ENCODE results near the gene RRP7A. TPM values are rescaled to one million over a fixed set of nuclear protein-coding genes. Genes with fewer than 3 reads are reported as not detected.
A peak's percentile ranks its signal among the peaks of the same experiment; 100 is the strongest.
"Not testable (repeated sequence)": the region's sequence is repeated elsewhere in the genome, so short reads cannot be mapped to it uniquely, and the experiment has no call there.

Gene RRP7A
- total RNA-seq, 1 donor from 2014 or later = 14.3 TPM

DNA sequence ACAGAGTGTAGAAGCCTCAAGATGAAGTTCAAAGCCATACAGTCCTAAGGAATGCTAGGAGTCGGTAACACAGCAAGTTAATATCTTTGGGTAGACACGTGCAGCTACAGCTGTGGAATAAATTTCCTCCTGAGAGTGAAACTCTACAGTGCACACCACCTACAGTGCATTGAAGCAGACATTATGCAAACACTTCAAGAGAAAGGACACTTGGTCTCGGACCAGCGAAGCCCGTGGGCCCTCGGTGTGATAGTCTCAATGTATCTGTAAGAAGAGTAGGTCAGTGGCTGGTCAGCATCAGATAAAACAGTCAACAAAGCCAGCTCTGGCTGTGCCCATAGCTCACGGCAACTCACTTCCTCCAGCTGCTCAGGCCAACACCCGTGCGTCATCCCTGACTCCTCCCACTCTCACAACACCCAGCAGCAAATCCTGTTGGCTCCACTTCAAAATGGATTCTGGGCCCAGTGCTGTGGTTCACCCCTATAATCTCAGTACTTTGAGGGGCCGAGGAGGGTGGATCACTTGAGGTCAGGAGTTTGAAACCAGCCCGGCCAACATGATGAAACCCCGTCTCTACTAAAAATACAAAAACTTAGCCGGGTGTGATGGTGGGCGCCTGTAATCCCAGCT, 17.7 kb upstream of the RRP7A start:
- intact Hi-C loops (cut with DNase I); DNase-seq: not testable (repeated sequence)
- ATAC-seq (ENCODE audit: poor library complexity) = peak; percentile 68

DNA sequence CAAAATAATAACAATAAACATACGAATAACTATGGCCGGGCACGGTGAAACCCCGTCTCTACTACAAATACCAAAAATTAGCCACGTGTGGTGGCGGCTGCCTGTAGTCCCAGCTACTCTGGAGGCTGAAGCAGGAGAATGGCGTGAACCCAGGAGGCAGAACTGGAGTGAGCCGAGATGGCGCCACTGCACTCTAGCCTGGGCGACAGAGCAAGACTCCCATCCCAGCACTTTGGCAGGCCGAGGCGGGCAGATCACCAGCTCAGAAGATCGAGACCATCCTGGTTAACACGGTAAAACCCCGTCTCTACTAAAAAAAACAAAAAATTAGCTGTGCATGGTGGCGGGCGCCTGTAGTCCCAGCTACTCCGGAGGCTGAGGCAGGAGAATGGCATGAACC, 17.0 kb upstream of the RRP7A start:
- ATAC-seq (ENCODE audit: poor library complexity); intact Hi-C loops (cut with DNase I); DNase-seq: not testable (repeated sequence)

DNA sequence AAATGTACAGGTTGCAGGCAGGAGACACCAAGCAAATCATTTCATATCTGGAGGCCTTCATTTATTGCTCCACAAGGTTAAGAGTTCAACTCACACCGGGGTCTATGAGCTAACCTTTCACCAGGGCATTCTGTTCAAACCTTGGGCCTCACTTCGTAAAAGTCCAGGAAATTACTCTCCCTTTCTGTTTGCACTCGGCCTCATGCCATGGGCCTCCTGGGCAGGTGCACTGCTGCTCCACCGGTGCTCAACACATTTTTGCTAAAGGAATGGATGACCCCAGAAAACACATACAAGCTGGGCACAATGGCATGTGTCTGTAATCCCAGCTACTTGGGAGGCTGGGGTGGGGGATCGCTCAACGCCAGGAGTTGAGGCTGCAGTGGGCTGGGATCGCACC, 16.6 kb upstream of the RRP7A start:
- no peak for DNase-seq
- no peak for ATAC-seq (ENCODE audit: poor library complexity)
- intact Hi-C loops (cut with DNase I) = no loop called here

DNA sequence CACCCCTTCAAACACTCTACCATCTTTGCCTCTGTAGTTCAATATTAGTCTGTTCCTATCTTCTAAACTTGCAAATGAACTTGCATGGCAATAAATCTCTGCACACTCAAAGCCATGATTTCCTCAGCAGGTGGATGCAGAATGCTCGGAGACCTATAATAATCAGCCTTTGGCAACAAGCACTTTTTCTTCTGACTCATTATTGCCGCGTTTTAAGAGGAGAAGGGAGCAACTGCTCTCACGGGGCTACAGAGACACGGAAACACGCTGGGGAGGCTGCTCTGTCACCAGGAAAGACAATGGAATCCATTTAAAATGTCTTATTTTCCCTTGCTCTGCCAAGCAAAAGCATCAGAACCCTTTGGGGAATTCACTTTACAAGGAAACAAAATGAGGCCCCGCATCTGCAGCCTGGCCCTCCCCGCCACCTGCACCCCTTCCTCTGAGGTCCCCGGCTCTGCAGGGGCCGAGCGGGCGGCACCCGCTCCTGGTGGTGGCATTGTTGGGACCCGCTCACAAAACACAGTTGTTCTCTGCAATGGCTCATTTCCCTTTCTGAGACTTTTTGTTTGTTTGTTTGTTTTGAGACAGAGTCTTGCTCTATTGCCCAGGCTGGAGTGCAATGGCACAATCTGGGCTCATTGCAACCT, 15.6 kb upstream of the RRP7A start:
- intact Hi-C loops (cut with DNase I); DNase-seq: not testable (repeated sequence)

DNA sequence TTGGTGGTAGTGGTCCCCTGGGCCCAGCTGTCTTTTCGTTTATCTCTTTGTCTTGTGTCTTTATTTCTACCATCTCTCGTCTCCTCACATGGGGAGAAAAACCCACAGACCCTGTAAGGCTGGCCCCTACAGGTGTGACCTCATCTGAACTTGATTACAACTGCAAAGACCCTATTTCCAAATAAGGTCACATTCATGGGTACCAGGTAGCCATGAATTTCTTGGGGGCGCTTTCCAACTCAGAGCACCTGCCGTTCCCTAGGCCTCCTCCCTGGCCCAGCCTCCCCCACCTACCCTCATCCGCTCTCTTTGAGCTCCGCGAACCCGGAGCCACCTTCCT, 14.0 kb upstream of the RRP7A start:
- no peak for ATAC-seq (ENCODE audit: poor library complexity)
- intact Hi-C loops (cut with DNase I) = no loop called here
- no peak for DNase-seq

More for the DNA sequence above, 15.6 kb upstream of the RRP7A start:
- not testable (repeated sequence) for ATAC-seq (ENCODE audit: poor library complexity)

DNA sequence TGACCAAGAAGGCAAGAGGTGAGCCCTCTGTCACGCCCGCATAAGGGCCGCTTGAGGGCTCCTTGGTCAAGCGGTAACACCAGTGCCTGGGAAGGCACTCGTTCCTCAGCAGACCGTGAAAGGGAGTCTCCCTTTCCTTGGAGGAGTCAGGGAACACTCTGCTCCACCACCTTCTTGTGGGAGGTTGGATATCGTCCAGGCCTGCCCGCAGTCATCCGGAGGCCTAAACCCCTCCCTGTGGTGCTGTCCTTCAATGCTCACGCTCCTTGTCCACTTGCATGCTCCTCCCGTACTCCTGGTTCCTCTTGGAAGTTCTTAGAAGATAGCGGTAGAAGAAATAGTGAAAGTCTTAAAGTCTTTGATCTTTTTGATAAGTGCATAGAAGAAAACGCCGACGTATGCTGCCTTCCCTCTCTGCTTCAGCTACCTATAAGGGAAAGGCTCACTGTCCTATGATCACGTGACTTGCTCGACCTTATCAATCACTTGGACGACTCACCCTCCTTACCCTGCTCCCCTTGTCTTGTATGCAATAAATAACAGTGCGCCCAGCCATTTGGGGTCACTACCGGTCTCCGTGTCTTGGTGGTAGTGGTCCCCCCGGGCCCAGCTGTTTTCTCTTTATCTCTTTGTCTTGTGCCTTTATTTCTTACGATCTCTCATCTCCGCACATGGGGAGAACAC, 11.9 kb upstream of the RRP7A start:
- intact Hi-C loops (cut with DNase I); ATAC-seq (ENCODE audit: poor library complexity); DNase-seq: not testable (repeated sequence)

DNA sequence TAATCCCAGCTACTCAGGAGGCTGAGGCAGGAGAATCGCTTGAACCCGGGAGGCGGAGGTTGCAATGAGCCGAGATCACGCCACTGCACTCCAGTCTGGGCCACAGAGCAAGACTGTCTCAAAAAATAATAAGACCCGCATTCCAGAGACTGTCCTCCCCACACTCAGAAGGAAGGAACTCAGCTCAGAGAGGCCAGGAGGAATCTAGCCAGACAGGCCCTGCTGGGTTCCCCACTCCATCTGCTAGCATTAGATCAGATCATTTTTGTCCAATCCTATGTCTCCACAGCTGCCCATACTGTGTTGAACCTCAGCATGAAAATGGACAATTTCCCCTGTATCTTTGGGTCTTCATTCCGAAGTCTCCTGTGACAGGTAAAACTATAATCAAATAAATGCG, 9.8 kb upstream of the RRP7A start:
- intact Hi-C loops (cut with DNase I); ATAC-seq (ENCODE audit: poor library complexity); DNase-seq: not testable (repeated sequence)

DNA sequence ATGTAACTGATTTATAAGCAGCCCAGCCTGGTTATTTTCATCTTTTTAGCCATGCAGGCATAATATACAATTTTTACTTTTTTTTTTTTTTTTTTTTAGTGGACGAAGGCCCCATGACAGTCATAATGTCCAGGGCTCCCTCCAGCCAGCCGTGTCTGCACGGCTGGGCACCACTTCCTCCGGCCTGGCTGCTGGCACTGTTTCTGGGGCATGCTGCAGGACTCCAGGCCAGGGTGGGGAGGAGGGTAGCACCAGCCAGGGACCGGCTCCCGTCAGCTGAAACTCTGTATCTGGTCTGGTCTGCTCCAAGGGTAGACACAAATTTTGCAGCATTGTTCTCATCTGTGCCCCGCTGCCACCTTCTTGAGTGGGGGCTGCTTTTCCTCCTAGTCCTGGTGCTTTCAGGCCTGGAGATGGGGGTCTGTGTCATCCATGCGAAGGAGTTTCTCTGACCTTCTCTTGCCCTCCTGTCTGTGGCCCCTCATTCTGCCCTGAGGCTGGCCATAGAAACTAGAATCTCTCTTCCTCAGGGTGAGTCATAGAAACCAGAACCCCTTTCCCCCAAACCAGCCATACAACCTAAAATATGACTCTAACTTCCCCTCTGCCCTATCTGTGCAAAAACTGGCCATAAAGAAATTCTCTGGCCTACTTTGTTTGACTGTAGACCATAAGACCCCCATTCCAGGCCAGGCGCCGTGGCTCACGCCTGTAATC, 9.2 kb upstream of the RRP7A start:
- ATAC-seq (ENCODE audit: poor library complexity) = no peak

DNA sequence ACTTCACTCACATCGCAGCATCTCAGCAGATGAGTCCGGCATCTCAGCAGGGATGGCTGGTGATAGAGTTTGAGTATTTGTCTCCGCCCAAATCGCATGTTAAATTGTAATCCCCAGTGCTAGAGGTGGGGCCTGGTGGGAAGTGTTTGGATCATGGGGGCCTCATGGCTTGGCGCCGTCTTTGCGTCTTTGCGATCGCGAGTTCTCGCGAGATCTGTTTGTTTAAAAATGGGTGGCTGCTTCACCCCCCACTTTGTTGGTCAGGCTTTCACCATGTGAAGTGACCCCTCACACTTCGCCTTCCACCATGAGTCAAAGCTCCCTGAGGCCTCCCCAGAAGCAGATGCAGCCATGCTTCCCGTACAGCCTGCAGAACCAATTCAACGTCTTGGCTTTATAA, 3.0 kb upstream of the RRP7A start:
- DNase-seq (no peak), ATAC-seq (ENCODE audit: poor library complexity) (no peak)
- intact Hi-C loops (cut with DNase I) = no loop called here

More for the DNA sequence above, 9.2 kb upstream of the RRP7A start:
- intact Hi-C loops (cut with DNase I) = no loop called here
- no peak for DNase-seq

DNA sequence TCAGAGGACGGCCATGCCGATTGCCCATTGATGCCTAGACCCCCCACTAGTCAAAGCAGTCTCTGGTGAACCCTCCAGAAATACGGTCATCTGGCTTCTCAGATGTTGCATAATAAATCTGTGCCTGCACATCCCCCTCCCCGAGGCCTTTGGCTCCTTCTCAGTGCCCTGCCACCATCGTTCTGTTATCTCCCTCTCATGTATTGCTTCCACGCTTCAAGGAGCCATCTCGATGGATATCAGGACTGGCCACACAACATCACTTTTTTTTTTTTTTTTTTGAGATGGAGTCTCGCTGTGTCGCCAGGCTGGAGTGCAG, 1.6 kb upstream of the RRP7A start:
- ATAC-seq (ENCODE audit: poor library complexity) (no peak), DNase-seq (no peak)
- intact Hi-C loops (cut with DNase I) = no loop called here

DNA sequence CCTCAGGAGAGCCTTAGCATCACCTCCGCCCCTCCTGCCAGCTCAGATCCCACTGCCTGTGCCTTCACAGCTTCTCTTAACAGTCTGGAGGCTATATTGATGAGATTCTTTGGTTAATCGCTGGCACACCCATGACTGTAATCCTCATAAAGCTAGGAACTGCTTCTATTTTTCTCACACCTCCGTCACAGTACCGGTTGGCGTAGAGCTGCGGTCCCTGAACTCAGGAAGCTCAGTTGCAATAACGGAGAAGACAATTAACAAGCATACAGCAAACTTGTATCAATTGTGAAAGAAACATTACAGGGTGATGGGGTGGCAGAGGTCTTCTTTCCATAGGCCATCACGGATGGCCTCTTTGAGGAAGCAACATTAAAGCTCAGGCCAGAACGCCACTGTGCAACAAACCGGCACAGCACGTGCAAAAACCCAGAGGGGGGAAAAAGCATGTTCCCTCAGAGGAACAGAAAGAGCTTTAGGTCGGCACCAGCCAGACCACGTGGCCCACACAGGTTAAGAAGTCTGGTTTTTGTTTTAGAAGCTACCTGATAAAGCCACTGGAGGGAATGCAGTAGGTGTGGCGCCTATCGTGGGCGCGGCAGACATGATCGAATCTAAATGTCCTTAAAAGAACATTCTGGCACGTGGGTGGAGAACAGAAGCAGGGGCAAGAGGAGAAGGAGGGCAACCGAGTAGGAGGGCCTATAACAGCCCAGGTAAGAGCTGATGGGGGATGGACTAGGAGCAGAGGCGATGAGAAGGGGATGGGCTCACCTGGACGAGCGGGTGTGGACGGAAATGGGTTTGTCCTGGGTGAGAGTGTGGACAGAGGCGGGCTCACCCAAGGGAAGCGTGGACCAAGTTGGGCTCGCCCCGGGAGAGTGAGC, 715 bp downstream of the RRP7A start:
- intact Hi-C loops (cut with DNase I); ATAC-seq (ENCODE audit: poor library complexity); DNase-seq: not testable (repeated sequence)

DNA sequence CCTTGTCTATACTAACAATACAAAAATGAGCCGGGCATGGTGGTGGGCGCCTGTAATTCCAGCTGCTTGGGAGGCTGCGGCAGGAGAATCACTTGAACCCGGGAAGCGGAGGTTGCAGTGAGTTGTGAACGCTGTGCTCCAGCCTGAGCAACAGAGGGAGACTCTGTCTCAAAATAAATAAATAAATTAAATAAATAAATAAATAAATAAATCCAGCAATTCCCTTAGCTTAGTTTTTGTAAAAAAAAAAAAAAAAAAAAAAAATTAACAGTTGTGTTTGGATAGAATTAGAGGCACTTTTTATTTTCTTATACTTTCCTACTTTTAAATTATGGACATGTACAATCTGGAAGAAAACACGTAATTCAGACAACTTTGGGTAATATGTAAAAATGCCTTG, 2.5 kb downstream of the RRP7A start:
- intact Hi-C loops (cut with DNase I); ATAC-seq (ENCODE audit: poor library complexity); DNase-seq: not testable (repeated sequence)

DNA sequence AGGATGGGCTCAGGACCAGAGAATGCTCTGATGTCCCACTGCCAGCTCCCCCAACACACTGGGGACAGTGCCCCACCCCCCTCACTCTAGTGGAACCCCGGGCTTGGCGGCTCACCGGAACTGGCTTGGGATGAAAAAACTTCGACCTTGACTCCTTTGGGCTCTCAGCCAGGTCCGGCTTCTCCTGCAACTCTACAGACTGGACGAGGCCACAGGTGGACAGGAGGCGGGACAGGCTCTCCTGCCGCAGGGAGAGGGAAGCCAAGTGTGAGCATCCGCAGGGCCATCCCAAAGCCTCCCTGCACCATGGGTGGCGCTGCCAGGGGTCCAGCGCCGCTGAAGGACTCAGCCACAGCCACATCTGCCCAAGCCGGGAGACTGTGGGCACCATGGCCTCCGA, 3.7 kb downstream of the RRP7A start:
- no peak for DNase-seq

DNA sequence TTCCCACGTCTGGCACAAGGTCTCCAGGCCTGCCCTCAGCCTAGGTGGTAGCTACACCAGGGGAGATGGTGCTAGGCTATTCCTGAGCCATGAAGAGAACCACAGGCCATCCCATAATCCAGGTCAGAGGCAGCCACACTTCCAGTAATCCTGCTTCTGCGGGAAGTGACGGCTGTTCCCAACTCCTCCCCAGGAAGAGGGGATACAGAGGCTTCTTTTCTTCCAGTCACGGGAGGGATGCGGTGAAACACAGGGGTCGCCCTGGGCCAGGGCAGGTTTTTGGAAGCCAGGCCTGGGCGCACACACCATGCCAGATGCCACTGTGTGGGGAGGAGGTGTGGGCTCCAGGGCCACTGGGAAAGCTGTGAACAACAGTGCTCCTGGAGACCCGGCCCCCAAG, 4.3 kb downstream of the RRP7A start:
- DNase-seq; ATAC-seq (ENCODE audit: poor library complexity); intact Hi-C loops (cut with DNase I): not testable (repeated sequence)

More for the DNA sequence above, 3.7 kb downstream of the RRP7A start:
- intact Hi-C loops (cut with DNase I) = no loop called here
- ATAC-seq (ENCODE audit: poor library complexity) = no peak

DNA sequence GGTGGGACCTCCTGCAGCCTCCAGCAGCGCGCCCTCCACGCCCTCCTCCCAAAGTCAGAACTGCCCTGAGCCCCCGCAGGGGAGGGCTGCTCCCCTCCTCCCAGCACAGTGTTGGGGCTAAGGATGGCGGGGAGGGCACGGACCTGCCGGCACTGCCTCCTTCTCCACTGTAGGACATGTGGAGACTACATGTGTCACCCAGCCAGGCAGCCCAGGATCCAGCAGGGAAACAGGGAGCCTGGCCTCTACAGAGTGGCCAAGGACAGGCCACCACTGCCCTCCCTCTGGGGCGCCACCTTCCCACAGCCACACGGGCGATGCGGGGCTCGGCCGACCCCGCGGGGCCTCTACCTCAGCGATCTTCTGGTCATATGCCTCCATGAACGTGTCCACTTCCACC, 5.3 kb downstream of the RRP7A start:
- ATAC-seq (ENCODE audit: poor library complexity); DNase-seq; intact Hi-C loops (cut with DNase I): not testable (repeated sequence)

DNA sequence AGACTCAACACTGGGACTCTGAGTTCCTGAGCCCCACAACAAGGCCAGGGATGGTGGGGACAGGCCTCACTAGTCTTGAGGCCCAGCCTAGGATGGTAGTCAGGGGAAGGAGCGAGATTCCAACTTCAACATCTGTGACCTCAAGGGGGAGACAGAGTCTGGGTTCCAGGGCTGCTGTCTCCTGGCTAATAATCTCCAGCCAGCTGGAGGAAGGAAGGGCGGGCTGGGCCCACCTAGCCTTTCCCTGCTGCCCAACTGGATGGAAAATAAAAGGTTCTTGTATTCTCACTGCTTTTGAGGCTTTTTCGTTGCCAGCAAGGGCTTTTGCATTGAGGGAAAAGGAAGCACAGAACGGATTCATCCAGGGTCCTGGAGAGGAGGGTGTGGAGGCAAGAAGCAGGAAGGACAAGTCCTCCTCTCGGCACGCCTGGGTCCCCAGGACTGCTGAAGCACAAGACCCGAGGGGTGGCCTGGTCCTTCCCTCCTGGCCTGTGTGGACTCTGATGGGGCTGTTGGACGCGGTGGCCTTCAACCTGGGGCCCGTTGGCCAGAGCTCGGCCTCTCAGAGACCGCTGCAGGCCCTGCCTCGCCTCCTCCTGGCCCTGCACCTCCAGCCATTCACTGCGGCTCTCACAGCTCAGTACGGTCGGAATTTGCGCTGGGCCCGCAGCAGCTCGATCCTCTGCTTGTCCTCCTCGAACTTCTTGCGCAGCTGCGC, 7.2 kb downstream of the RRP7A start:
- ATAC-seq (ENCODE audit: poor library complexity) = peak; percentile 32
- intact Hi-C loops (cut with DNase I); DNase-seq: not testable (repeated sequence)

DNA sequence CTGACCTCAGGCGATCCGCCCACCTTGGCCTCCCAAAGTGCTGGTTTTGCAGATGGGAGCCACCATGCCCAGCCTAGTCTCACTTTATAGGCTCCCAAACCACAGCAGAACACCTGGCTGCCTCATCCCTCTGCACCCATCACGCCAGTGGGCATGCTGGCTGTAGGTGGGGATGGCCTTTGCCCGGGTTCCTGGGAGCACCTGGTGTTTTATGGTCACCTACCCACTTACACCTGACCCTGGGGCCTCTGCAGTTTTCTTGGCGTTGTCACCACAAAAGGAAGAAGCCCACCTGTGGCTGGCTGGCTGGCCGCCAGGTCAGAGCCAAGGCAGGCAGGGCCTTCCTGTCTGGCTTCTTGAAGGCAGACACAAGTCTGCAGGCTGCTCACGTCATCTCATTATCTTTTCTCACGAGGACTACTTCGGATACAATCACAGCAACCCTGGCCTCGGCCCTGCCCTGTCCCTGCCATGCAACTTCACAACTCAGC, 8.2 kb downstream of the RRP7A start:
- intact Hi-C loops (cut with DNase I) = no loop called here
- ATAC-seq (ENCODE audit: poor library complexity) = no peak
- DNase-seq = no peak

DNA sequence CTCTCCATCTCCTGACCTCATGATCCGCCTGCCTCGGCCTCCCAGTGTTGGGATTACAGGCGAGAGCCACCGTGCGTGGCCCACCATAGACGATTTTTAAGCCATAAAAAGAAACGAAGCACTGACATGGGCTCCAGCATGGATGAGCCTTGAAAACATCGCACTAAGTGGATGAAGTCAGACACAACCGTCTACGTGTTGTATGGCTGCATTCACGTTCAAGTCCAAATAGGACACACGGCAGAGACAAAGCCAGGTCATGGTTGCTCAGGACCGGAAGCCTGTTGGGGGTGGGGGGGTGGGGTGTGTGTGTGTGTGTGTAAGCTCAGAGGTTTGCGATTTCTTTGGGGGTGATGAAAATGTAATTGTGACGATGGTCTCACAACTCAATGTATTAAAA, 10.0 kb downstream of the RRP7A start:
- ATAC-seq (ENCODE audit: poor library complexity) = no peak

More for the DNA sequence above, 10.0 kb downstream of the RRP7A start:
- DNase-seq = no peak
- intact Hi-C loops (cut with DNase I) = no loop called here

Data from Right ventricle myocardium superior (tissue), 1 donor.